AML-193 (cell line): ENCODE data around the gene CUTC.

Experiments used
- DNase-seq, 2 experiments: peaks; one replicate each; lab custom pipeline; 2025; lab: John Stamatoyannopoulos, UW

Gene CUTC

DNA sequence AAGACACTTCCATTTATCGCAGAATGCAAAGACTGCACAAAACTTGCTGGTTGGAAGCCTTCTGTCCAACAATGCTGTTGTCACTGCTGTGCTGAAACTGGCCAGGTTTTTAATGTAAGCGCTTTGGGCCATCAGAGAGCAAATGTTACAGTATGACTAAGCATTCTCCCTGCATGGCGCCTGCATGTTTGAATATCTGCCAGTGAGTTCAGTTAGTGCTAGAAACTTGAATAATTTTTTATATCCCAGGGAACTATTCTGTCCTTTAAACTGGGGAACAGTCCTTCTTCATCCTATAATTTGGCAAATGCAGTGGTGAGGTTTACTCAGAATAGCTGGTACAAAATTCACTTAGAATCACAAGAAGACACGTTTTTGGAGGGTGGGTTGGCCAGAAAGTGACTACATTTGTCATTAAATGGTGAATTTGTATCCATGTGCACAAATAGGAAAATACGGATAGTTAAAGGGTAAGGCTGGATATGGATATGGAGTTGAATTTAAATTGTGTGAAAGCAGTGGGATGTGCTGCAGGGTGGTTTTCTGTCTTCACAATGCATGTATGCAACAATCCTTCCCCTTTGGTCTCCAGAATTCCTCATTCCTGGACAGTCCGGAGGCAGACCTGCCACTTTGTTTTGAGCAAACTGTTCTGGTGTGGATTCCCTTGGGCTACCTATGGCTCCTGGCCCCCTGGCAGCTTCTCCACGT, 52.1 kb downstream of the CUTC start:
- no peak for DNase-seq

DNA sequence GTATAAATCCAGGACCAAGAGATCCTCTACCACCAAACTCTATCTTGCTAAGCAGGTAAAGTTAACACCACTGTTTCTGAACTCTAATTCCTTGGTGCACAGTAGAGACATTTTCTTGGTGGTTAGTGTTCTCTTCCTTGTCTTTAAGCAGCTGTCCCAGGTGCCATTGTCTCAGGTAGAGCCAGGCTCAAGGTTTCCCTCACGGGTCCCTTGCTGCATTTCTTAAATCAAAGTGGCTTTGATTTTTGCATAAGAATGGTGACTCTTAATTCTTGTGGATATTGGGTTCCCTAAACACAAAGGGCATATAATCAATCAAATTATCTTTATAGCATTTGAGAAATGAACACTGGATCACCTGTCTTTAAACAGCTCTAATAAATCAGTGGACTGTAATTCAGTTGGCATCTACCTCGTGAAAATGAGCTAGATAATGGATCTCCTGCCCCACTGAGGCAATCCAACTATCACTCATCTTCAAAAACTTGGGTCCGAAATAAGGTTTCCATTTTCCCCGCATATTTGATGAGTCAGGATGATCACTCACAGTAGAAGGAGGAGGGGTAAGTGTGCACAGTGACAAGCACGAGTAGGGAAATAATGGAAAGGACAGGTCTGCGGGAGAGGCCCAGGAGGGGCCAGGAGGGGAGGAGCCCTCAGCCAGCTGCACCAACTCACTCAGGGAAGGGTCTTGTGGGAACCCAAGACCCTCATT, 52.9 kb downstream of the CUTC start:
- no peak for DNase-seq

- DNase-seq: no peak
Observed at GRCh38 chr10:99785646-99786045, 53.6 kb downstream of the CUTC start.

DNA sequence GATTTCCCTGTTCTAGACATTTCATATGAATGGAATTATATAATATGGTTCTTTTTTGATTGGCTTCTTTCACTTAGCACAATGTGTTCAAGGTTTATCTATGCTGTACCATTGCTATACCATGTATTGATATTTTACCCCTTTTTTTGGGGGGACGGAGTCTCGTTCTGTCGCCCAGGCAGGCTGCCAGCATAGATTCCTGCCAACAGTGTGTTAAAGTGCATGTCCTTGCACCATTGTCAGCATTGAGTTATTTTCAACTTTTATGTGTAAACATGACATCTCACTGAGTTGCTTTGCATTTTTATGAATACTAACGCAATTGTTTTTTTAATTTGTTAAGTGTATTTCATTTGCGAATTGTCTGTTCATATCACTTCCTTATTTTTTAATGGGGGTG, 55.3 kb downstream of the CUTC start:
- no peak for DNase-seq

- DNase-seq: no peak
Observed at GRCh38 chr10:99787782-99788445, 55.9 kb downstream of the CUTC start.

- DNase-seq: no peak
Observed at GRCh38 chr10:99788598-99789256, 56.7 kb downstream of the CUTC start.

DNA sequence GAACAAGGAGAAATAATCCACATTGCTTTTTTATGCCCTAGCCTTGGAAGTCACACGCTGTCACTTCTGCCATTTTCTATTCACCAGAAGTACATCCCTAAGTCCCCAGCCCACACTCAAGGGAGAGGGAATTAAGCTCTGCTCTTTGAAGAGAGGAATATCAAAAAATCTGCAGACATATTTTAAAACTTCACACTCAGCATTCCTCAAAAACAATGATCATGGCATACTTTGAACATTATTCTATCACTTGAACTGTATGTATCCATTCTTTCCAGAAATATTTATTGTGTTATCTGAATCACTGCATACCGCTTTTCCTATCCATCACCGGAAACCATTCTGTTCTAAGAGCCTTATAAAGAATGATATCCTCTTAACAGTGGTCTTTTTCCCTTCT, 59.8 kb downstream of the CUTC start:
- no peak for DNase-seq

DNA sequence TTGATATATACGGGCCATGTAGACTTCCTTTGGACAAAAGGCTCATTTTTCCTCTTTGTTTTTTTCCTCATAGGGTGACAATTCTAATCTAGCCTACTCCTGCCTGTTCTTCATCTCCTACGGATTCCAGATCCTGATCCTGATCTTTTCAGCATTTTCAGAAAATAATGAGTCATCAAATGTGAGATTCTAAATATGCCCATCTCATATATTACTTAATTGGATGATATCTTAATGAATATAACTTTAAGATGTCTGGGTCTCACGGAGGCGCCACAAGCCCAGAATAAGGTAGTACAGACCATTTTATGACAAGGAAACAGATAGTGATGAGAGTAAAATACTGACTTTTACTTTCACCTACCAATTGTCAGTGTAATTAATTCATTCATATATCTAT, 61.8 kb downstream of the CUTC start:
- no peak for DNase-seq

DNA sequence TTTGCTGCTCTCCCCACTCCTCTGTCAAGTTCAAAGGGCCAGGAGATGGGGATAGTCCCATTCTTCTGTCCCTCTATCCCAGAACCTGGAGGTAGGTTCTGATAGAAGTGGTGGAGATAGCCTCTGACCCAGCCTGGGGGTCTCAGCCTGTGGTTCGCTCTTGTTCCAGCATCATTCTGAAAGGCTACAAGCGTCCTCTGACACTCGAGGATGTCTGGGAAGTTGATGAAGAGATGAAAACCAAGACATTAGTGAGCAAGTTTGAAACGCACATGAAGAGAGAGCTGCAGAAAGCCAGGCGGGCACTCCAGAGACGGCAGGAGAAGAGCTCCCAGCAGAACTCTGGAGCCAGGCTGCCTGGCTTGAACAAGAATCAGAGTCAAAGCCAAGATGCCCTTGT, 64.9 kb downstream of the CUTC start:
- no peak for DNase-seq

- DNase-seq: no peak
Observed at GRCh38 chr10:99798031-99798430, 66.0 kb downstream of the CUTC start.

DNA sequence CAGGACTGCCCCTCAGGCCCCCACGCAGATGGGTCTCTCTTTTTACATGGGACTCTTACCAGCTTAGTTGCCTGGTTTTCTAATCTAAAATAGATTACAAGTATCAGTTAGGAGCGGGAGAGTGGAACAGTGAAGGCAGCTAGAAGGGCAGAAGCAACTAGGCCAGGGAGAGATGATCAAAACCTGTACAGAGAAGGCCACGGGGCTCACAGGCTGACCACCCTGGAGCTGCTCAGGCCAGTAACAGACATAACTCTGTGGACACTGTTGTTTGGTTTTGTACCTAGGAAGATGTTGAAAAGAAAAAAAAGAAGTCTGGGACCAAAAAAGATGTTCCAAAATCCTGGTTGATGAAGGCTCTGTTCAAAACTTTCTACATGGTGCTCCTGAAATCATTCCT, 66.9 kb downstream of the CUTC start:
- DNase-seq: no peak

DNA sequence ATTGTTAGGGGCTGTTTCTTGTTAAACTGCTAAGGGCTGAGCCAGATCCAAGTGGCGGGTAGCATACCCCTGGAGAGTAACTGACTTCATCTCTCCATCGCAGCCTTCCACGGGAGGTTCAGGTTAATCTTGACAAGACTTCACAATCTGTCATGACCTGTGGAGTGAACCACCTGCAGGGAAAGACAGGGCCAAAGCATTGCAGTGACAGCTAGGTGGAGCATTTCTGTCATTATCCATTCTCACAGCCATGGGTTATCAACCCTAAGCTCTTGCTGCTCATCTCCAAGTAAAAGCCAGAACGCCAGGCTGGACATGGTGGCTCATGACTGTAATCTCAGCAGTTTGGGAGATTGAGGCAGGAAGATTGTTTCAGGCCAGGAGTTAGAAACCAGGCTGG, 67.6 kb downstream of the CUTC start:
- no peak for DNase-seq

DNA sequence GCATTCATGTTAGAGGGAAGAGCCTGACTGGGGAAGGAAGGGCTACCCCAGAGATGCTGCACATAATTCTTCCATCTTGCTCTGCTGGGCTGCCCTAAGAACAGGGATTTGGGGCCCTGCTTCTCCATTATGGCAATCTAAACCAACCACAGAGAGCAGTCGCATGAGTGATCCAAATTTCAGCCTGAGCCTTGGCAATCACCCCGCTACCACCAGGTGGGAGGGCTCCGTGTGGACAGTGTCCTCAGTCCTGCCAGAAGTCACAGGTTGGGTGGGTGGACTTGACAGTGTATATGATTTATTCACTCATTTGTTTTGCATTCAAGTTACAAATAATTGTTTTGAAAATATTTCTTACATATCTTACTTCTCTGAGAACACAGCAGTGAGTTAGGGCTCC, 72.4 kb downstream of the CUTC start:
- DNase-seq: no peak

DNA sequence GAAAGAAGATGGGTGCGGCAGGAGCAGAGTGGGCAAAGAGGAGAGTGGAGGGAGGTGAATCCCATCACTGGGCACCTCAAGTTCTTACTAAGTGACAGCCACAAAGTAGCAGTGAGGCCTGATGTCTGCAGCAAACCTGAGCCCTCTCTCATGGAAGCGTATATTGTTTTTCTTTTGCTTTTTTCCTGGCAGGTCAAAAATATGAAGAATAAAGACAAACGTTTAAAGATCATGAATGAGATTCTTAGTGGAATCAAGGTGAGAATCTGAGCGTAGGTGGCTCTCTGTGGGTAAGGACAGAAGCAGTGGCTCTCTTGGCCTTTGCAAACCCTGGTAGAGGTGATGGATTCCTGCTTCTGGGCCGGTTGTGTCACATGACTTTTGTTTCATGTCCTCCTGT, 73.2 kb downstream of the CUTC start:
- no peak for DNase-seq
